SIG-M5 treated with dmso at 0.1 percent for 504 hours (cell line): ENCODE data around the gene XYLT2.
A peak's percentile ranks its signal among the peaks of the same experiment; 100 is the strongest.

Source experiments
- DNase-seq: peaks from one replicate; lab custom pipeline; 2025; ENCODE audit not compliant: unreplicated experiment; lab: John Stamatoyannopoulos, UW

The XYLT2 gene

DNA sequence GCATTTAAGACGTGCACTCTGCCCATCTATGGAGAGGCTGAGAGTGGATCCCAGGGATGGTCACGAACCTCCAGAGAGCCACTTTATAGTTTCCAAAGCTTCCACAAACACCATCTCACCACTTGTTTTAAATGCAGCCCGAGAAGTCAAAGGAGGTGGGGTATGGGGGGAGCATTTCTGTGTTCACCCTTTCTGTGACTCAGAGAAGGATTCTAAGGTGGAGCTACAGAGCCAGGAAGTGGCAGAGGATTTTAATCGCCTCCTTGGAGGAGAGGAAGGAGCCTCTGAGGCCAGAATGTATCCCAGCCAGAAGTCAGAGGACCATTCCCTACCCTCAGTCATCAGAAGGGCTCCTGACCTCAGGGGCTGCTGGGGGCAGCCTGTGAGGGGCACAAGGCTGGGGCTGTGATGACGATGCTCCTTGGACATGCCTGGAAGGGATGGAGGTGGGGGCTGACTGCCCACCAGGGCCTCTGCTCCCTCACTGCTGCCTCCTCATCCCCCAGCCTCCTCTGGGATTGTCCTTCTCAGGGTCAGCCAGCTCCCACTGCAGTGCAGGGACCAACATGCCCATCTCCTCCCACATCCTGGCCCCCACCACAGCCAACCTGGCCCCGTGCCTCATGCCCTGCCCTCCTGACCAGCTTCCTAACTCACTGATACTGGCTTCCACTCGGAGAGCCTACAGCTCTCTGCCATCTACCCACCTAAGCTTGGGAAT lies 2.8 kb downstream of the XYLT2 start:
- DNase-seq: no peak

DNA sequence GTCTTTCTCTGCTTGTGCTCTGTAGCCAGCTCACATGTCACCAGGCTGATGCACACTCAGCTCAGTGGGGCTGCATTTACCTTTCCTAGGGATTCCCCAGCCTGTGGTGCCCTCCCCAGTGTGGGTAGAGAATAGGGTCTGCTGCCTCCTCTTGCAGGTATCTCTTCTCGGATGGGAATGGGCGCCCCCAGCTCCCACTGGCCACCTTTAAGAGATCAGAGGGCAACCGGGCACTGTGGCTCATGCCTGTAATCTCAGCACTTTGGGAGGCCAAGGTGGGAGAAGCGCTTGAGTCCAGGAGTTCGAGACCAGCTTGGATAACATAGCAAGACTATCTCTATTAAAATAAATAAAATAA lies 3.3 kb downstream of the XYLT2 start:
- DNase-seq: no peak

DNA sequence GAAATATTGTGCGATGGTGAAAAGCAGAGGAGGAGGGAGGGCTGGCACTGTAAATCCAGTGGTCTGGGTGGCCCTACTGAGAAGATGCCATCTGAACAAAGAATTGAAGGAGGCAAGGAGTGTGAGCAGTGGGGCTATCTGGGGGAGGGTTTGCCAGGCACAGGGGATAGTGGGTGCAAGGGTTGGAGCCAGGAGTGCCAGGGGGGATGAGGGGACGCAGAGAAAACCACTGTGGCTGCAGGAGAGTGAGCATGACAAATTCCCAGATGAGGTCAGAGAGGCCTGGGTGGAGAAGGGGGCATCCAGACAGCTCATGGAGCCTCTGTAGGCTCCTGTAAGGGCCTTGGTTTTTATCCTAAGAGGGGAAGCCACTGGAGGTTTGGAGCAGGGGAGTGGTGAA lies 4.8 kb downstream of the XYLT2 start:
- DNase-seq: no peak

DNA sequence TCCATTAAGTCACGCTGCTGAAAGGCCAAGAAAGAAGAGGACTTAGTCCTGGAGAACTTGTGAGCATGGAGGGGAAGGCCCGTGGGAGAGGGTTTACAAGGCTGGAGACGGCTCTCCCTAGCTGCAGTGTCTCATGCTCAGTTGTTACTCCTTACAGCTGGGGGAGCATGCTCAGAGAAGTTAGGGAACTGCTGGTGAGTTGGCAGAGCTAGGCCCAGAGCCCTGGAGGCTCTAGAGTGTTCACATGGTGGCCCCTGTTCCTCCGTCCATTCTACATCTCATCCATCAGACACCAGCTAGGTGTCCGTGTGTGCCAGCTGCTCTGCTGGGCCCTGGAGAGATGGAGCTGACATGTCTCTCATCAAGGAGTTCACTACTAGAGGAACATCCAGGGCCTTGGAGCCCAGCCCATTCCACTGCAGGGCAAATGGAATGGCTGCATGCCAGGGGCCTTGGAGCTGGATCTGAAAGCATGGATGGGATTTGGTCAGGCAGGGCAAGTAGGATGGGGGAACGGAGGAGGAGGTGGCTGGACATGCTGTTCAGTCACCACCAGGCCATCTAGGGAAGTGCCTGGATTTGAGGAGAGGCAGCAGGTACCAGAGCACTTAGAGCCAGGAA lies 6.3 kb downstream of the XYLT2 start:
- no peak for DNase-seq

DNA sequence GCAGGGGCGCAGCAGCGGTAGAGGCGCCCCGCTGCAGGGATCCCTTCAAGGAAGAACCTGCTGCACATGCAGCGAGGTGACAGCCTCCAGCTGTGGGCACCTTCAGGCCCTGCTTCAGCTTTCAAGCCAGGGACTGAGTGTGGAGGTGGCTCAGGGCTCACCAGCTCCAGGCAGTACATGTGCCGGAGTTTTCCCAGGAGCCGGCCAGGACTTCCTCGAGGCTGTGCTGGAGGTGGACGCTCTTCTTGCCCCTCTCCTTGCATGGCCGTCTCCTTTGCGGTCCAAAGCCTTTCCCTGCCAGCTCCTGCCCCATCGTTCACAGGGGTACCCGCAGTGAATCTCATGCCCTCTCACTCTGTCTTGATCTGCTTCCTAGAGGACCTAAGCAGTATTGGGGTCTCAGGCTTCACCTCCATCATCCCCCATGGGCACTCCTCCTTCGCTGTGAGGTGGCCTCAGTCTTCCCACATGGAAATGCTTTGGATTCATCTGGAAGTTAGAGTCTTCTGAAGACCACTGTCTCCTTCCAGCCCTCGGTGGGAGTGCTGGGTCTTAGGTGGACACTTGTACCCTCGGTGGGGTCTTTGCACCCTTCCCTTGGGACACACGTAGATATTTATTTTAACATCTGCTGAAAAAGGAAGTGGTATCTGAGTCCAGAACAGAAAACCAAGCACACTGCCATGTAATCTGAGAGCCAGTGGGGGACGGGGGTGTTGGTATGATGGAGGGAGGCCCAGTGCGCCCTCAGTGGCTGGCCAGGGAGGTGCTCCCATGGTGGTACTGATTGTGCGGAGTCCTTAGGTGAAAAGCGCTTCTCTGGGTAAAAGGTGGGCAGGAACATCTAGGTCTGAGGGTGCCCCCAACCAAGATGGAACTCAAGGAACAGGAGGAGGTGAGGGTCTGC lies 7.0 kb downstream of the XYLT2 start:
- DNase-seq: no peak

DNA sequence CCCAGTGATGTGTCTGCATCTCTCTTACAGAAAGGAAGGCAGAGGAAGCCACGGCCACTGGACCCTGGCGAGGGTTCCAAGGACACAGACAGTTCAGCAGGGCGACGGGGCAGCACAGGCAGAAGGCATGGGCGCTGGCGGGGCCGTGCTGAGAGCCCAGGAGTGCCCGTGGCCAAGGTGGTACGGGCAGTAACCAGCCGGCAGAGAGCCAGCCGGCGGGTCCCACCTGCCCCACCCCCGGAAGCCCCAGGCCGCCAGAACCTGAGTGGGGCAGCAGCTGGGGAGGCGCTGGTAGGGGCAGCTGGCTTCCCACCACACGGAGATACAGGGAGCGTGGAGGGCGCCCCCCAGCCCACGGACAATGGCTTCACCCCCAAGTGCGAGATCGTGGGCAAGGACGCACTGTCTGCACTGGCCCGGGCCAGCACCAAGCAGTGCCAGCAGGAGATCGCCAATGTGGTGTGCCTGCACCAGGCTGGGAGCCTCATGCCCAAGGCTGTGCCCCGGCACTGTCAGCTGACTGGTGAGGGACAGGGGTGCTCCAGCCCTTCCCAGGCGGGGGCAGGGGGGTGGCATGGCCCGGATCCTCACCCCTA lies 7.8 kb downstream of the XYLT2 start:
- no peak for DNase-seq

DNA sequence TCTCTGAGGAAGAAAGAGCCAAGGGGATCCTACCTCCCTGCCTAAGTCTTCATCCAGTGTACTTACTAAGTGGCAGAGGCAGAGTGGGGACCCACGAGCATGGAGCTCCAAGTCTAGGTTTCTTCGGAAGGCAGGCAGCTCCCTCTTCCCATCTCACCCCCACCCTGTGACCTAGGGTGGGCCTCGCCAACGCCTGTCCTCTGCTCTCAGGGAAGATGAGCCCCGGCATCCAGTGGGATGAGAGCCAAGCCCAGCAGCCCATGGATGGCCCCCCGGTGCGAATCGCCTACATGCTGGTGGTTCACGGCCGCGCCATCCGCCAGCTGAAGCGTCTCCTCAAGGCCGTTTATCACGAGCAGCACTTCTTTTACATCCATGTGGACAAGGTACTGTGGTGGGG lies 8.3 kb downstream of the XYLT2 start:
- DNase-seq: no peak

DNA sequence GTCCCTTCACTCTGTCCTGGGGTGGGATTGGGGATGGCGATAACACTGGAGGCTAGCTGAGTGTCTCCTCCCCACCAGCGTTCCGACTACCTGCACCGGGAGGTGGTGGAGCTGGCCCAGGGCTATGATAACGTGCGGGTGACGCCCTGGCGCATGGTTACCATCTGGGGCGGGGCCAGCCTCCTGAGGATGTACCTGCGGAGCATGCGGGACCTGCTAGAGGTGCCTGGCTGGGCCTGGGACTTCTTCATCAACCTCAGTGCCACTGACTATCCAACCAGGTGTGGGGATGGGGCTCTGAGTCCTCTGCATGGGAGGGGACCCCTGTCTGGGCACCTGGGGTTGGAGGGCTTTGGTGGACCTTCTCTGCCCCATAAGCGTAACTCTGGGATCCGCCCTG lies 8.8 kb downstream of the XYLT2 start:
- DNase-seq: no peak

DNA sequence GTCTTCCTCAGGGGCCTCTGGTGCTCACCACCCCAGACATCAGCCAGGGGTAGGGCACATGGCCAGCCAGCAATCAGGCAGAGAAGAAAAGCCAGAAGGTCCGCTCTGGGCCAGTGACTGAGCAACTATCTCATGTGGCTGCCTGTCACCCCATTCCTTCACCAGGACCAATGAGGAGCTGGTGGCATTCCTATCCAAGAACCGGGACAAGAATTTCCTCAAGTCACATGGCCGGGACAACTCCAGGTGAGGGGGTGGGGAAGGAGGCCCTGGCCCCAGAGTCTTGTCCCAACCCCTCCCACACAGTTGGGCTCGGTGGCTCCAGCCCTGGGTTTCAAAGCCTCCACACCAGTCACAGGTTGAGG lies 9.4 kb downstream of the XYLT2 start:
- DNase-seq: no peak

DNA sequence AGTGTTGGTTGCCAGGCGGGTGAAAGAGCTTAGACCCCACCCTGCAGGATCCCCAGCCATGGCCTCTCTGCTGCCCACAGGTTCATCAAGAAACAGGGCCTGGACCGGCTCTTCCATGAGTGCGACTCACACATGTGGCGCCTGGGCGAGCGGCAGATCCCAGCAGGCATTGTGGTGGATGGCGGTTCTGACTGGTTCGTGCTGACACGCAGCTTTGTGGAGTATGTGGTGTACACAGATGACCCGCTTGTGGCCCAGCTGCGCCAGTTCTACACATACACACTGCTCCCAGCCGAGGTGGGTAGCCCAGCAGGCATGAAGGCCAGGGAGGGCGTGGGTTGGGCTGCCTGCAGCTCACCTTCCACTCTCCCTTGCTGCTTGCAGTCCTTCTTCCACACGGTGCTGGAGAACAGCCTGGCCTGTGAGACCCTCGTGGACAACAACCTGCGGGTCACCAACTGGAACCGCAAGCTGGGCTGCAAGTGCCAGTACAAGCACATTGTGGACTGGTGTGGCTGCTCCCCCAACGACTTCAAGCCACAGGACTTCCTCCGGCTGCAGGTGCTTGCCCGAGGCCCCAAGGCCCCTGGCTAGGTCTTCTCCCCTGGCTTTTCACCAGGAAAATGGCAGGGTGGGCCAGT lies 9.9 kb downstream of the XYLT2 start:
- no peak for DNase-seq

DNA sequence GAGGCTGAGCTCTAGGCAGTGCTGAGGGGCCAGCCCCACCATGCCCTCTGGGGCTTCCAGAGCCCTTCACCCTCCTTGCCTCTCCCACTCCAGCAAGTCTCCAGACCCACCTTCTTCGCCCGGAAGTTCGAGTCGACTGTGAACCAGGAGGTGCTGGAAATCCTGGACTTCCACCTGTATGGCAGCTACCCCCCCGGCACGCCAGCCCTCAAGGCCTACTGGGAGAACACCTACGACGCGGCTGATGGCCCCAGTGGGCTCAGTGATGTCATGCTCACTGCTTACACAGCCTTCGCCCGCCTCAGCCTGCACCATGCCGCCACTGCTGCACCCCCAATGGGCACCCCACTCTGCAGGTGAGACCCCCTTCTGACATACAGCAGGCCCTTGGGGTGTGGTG lies 10.5 kb downstream of the XYLT2 start:
- DNase-seq: no peak

DNA sequence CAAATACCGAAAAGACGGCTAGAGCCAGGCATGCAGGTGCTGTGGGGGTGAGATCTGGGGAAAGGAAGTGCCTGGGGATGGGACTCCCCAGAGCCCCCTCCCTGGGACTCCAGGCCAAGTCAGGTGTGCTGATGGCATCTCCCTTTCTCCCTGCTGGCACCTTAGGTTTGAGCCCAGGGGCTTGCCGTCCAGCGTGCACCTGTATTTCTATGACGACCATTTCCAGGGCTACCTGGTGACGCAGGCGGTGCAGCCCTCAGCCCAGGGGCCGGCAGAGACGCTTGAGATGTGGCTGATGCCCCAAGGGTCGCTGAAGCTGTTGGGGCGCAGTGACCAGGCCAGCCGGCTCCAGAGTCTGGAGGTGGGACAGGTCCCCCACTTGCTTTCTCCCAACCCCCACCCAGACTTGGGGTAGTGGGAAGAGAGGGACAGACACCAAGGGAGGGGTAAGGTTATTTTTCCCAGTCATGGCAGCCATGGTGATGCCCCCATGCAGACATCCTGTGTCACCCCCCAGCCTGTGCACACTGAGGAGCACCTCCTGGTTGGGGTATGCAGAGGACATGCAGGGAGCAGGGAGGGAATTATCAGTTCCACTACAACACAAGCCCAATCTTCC lies 11.1 kb downstream of the XYLT2 start:
- DNase-seq: no peak

DNA sequence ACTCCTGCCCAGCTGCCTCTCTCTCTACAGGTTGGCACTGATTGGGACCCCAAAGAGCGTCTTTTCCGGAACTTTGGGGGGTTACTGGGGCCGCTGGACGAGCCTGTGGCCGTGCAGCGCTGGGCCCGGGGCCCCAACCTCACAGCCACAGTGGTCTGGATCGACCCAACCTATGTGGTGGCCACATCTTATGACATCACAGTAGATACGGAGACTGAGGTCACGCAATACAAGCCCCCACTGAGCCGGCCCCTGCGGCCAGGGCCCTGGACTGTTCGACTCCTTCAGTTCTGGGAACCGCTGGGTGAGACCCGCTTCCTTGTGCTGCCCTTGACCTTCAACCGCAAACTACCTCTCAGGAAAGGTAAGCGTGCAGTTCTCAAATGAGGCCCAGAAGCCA lies 12.3 kb downstream of the XYLT2 start:
- DNase-seq: no peak

DNA sequence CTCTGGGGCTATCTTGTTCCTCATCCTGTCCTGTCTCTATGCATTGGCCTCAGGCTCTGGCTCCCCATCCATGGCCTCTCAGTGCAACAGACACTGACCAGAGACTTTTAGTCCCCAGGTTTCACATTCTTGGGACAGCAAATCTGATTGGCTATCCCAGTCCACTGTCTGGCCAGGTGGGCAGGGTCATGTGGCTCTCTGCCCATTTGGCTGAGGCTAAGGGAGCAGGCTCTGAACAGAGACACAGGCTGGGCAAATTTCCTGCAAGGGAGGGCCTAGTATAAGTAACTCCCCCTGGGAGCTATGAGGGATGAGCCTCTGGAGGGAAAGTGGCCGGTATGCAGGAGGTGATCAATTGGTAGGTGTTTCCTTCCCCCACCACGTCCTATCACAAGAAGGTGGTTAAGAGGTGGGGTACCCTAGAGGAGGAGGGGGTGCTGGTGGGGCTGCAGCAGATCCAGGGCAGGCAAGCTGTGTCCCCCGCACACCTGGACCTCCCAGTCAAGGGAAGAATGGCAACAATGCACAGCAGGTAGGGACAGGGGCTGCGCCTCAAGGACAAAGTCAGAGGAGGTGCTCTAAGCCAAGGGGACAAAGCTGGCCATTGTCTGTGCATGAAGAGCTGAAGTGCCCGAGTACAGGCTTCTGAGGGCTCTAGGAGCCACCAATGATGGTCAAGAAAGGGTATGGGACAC lies 13.2 kb downstream of the XYLT2 start:
- no peak for DNase-seq

DNA sequence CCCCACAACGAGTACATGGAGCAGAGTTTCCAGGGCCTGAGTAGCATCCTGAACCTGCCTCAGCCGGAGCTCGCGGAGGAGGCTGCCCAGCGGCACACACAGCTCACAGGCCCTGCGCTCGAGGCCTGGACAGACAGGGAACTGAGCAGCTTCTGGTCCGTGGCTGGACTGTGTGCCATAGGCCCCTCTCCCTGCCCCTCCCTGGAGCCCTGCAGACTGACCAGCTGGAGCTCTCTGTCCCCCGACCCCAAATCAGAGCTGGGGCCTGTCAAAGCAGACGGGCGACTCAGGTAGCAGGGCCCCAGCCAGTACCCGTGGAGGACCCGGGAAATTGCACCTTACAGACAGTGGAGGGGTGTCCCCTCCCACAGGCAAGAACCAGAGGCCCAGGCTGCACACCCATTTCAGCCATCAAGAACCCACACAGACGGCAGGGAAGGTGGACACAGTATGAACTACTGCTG lies 14.1 kb downstream of the XYLT2 start:
- DNase-seq: no peak

DNA sequence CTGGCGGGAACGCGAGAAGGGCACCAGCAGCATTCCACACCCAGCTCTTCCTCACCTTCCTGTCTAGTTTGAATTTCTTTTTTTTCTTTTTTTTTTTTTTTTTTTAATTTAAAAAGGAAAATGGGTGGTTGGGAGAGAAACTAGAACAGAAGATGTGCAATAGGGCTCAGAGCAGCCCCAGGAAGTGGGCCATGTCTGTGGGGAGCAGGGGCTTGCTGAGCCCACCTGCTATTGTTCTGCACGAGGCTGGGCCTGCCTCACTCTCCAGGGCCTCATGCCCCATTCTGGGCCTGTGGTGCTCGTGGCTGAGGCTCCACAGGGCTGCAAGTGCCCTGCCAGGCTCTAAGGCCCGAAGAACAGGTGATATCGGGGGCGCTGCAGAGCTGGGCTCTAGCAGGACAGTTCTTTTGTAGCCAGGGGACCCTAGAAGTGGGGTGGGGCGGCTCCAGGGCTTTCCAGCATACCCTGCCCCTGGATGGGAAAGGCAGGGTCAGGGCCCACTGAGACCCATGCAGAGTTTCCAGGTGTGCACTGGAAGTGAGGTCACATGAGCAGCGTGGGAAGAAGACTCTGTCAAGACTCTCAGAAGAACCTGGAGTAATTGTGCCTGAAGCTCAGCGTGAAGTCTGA lies 14.7 kb downstream of the XYLT2 start:
- DNase-seq: no peak

DNA sequence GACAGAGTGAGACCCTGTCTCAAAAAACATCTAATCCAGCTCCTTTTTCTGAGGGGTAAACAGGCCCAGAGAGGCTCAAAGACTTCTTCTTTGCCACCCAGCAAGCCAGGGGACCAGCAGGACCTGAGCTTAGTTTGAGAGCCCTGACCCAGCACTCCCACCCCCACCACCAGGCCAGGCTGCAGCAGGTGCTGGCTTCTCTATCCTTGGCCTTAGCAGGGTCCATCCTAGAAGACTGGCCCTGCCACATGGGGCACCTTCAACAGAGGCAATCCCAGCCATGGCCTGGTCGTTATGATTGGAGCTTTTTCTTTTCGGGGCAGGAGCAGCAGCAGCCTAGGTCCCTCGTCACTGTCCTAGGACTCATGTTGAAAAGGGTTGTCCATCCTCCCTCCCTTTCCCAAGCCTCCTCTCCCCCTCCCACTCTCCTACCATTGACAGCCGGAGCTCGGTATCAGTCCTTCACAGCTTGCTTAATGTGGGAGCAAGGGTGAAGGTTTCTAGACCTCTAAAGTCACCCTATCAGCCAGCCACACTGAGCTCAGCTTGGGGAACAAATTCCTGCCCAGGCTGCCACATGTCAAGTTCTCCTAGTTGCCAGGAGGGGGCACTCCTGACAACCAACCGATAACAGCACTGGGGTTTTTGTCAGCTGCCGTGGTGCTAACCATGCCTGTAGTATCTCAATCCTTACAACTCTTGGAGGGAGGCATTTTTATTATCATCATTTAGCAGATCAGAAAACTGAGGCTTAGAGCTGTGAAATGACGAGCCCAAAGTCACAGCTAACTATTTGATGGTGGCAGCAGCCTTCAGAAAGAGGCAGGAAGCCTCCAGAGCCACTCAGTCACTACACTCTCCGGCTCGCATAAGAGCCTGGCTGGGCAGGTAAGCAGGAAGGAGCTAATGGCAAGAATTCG lies 15.9 kb downstream of the XYLT2 start:
- peak; percentile 80 for DNase-seq

DNA sequence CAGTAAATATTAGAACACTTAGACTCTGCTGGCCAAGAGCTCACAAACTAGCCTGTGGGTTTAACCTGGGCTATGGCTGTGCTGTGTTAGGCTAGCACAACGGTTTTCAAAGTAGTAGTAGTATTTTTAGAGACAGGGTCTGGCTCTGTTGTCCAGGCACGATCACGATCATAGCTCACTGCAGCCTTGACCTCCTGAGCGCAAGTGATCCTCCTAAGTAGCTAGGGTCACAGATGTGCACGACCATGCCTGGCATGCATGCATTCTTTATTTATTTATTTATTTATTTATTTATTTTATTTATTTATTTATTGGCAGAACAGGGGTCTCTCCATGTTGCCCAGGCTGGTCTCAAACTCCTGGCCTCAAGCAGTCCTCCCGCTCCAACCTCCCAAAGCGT lies 16.7 kb downstream of the XYLT2 start:
- DNase-seq: no peak
